GM06990 (cell line): ENCODE results near the gene TBC1D10A.

Experiments used
- DNase-seq: peaks from one replicate; pipeline ENCODE4 v3.0.0-alpha.2; 2011; ENCODE audit not compliant: insufficient read length; ENCODE audit errors: extremely low read depth
- H3K27me3 ChIP-seq: replicated peaks from 2 replicates; pipeline ENCODE4 v1.6.0; 2011; ENCODE audit warnings: low read length; ENCODE audit not compliant: control insufficient read depth, insufficient read depth
- H3K36me3 ChIP-seq: 2 replicates; pipeline ENCODE4 v1.5.1; 2011; ENCODE audit warnings: low read length; ENCODE audit not compliant: control insufficient read depth, insufficient read depth
- H3K4me3 ChIP-seq: replicated peaks from 2 replicates; pipeline ENCODE4 v1.5.1; 2011; ENCODE audit warnings: low read depth, mild to moderate bottlenecking, control low read depth, low read length
- TF ChIP-seq, protein P1 (sequence below): IDR thresholded peaks from 2 replicates; pipeline ENCODE4 v1.5.1; 2011; ENCODE audit warnings: low read length, control low read depth, mild to moderate bottlenecking, inconsistent platforms; ENCODE audit not compliant: insufficient read depth, poor library complexity, severe bottlenecking

TBC1D10A gene

DNA sequence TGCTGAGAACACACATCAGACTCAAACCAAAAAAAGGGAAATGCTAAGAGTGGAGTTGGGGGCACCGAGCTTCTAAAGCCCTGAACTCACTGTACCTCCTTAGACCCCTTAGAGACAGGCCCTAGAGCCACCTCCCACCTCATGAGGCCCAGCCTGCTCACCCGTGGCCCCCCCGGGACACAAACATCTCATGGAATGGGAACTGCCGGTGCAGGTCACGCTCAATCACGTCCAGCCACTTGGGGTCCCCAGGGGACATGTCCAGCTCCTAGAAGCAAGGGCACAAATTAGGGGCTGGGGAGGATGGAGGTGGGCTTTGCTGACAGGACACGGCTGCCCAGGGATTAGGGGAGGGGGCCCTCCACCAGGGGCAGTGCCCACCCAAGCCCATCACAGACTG lies 31.2 kb downstream of the TBC1D10A start:
- peaks cover 71% of the 10 kb centered on the region for H3K36me3 ChIP-seq
- TF ChIP-seq, protein P1, sequence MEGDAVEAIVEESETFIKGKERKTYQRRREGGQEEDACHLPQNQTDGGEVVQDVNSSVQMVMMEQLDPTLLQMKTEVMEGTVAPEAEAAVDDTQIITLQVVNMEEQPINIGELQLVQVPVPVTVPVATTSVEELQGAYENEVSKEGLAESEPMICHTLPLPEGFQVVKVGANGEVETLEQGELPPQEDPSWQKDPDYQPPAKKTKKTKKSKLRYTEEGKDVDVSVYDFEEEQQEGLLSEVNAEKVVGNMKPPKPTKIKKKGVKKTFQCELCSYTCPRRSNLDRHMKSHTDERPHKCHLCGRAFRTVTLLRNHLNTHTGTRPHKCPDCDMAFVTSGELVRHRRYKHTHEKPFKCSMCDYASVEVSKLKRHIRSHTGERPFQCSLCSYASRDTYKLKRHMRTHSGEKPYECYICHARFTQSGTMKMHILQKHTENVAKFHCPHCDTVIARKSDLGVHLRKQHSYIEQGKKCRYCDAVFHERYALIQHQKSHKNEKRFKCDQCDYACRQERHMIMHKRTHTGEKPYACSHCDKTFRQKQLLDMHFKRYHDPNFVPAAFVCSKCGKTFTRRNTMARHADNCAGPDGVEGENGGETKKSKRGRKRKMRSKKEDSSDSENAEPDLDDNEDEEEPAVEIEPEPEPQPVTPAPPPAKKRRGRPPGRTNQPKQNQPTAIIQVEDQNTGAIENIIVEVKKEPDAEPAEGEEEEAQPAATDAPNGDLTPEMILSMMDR = no peak
- H3K4me3 ChIP-seq = no peak overlapping the region
- H3K27me3 ChIP-seq = no peaks in the 10 kb centered on the region
- DNase-seq = no peak

DNA sequence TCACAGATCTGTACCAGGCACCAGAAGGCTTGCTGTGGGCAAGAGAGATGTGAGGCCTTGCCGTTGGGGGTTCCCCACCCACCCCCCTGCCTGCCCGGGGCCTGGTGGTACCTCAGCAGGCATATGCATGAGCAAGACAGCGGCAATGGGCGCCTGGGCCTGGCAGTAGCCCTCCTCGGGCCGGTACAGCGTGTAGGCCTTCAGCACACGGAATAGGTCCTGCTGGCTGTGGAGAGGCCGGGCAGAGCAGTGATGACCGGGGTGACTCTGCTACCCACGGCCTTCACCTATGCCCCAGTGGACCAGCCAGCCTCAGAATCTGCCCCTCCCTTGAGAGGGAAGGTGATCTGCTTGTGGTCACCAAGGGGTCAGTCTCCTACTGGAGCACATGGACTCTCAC lies 31.9 kb downstream of the TBC1D10A start:
- TF ChIP-seq, protein P1 = no peak
- DNase-seq = no peak
- H3K27me3 ChIP-seq = no peaks in the 10 kb centered on the region
- no peak overlapping the region for H3K4me3 ChIP-seq
- peaks cover 67% of the 10 kb centered on the region for H3K36me3 ChIP-seq

DNA sequence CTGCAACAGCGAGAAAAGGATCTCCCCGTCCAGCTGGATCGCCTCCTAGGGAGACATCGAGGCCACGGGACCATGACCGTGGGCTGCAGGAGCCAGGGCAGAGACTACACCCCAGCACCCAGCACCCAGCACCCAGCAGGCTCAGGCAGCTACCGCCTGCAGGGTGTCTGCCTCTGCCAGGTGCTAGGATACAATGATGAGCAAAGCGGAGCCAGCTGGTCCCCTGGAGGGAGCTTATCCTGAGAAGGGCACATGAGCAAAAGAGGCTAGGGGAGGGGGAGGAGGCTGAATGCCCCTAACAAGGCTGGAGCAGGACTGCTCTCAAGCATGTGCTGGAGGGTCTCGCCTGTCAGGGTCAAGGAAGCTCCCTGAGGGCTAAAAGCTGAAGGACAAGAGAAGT lies 32.7 kb downstream of the TBC1D10A start:
- H3K36me3 ChIP-seq = peaks cover 63% of the 10 kb centered on the region
- DNase-seq = no peak
- H3K27me3 ChIP-seq = no peaks in the 10 kb centered on the region
- no peak overlapping the region for H3K4me3 ChIP-seq
- TF ChIP-seq, protein P1 = no peak

DNA sequence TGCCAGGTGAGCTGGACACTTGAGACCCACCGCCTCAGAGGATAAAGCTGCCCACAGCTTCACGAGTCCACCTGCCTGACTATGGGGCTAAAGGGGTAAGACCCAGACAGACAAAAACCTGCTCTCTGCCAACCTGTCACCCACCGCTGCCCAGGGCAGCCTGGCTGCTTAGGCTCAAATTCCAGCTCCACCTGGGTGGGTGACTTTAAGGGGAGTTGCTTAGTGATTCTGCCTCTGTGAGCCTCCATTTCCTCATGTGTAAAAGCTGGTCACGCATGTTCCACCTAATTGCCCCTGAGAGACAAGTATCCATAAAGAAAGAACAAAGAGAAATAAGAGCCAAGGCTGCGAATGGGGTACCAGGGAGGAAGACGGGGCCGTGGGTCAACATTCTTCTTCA lies 33.7 kb downstream of the TBC1D10A start:
- TF ChIP-seq, protein P1 = no peak
- no peak for DNase-seq
- no peak overlapping the region for H3K4me3 ChIP-seq
- H3K27me3 ChIP-seq = no peaks in the 10 kb centered on the region
- H3K36me3 ChIP-seq = peaks cover 55% of the 10 kb centered on the region

DNA sequence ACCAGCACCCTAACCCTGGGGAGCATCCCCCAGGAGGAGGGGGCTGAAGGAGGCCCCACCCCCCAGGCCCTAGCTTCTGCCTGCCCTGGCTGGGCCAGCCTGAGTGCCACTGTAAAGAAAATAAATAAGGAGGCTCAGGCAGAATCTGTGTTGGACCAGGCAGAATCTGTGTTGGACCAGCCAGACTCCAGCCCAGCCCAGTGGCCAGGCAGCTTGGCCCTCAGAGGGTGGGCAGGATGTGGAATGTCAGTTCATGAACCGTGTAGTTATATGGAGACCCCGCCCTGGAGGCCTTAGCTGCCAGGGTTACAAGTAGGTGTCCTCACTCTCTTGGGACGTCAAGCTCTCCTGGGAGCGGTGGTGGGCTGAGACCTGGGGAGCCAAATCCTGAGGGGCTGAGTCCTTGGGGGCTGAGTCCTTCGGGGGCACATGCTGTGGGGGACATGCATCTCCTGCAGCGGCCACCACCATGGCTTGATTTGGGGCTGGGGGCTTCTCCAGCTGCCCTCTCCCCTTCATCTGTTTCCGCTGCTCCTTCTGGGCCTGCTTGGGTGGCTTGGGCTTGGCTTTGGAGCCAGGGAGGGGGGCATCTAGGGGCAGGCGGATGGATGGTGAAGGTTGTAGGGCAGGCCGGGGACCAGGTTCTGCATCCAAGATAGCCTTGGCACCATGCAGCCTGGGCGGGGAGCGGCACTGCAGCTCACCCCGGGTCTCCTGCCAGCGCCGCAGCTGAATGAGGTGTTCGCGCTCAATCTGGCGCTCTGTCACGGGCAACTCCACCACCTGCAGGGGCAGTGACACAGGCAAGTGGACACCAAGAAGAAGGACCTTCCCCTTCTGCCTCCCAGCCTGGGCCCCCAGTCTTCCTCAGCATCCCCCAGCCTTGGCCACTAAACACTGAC lies 34.4 kb downstream of the TBC1D10A start:
- H3K27me3 ChIP-seq = no peaks in the 10 kb centered on the region
- TF ChIP-seq, protein P1 = no peak
- DNase-seq = no peak
- H3K36me3 ChIP-seq = peaks cover 48% of the 10 kb centered on the region
- no peak overlapping the region for H3K4me3 ChIP-seq
